Psoas muscle (tissue), 8 donors: ENCODE results near the gene MSMB. TPM values are rescaled to one million over a fixed set of nuclear protein-coding genes. Genes with fewer than 3 reads are reported as not detected.

ENCODE experiments used
- ATAC-seq, 4 donors: fragments of 200-7000 bp; cut with Tn5 transposase; one replicate each; pipeline ENCODE4 v1.9.1; 2020; ENCODE audit warnings: moderate library complexity in 3 of 4, mild to moderate bottlenecking in 2 of 4
- DNase-seq, 2 donors: peaks; one replicate each; pipeline ENCODE4 v3.0.0-alpha.2; 2020
- H3K27ac ChIP-seq: fragments of 200-600 bp; one replicate; pipeline ENCODE4 v1.8.0; 2022
- H3K27me3 ChIP-seq, 3 donors: fragments of 200-600 bp in 1 of 3; one replicate each; pipeline versions ENCODE4 v1.6.1 to v1.8.0; 2013 to 2022; ENCODE audit warnings: low read length in 2 of 3, mild to moderate bottlenecking in 2 of 3, moderate library complexity in 1 of 3; ENCODE audit not compliant: insufficient read depth in 3 of 3
- H3K36me3 ChIP-seq, 2 donors: fragments of 200-600 bp in 1 of 2; one replicate each; pipeline versions ENCODE4 v1.6.1 to v1.8.0; 2013 to 2022; ENCODE audit warnings: low read depth in 1 of 2, mild to moderate bottlenecking in 1 of 2, moderate library complexity in 1 of 2; ENCODE audit not compliant: insufficient read depth in 1 of 2
- H3K4me1 ChIP-seq: fragments of 200-600 bp; one replicate; pipeline ENCODE4 v1.8.0; 2022
- H3K4me3 ChIP-seq: fragments of 200-600 bp; one replicate; pipeline ENCODE4 v1.8.0; 2022; ENCODE audit warnings: mild to moderate bottlenecking
- H3K9me3 ChIP-seq: fragments of 200-600 bp; one replicate; pipeline ENCODE4 v1.8.0; 2022
- WGBS, 3 donors: extraction: QIAGEN DNeasy Blood & Tissue Kit; methylation state at CpG; one replicate each; pipeline versions ENCODE4 v1.1.6 to v1.1.7; 2013; 5-methylcytosine and 5-hydroxymethylcytosine counted together
- intact Hi-C, 2 donors: fragments of 100-400 bp; cut with DNase I; formaldehyde crosslinking; loops; one replicate each; pipeline versions ENCODE4 v1.11.0 to v1.14.2; 2022
- polyA plus RNA-seq, 3 donors: library from polyadenylated mRNA; stranded (reverse); fragments of 200-250 nt; gene quantifications; one replicate each; pipeline ENCODE4 v1.2.3, GENCODE V29; 2013
- total RNA-seq, 4 donors: library from RNA; stranded (reverse); fragmentation: NEBNext Ultra II Directional in 2 of 4; extraction: Animal tissue kit (Norgen Biotek cat#: 25700) in 2 of 4; gene quantifications; one replicate each; pipeline versions ENCODE4 v1.2.1 to v1.2.4, GENCODE V29; 2021 to 2023
- TF ChIP-seq, protein P1 (sequence below): fragments of 200-600 bp; IDR thresholded peaks from one replicate; pipeline ENCODE4 v1.8.0; 2022; ENCODE audit warnings: antibody characterized with exemption
- donor health status: healthy with polysubstance abuse.
- donor health status: DM: no; HTN: no; CAD: no; lungs with moderate emphysema.
- donor health status: Bipolar disorder and iron deficiency.
- donor health status: healthy.
- donor health status: DM: yes; HTN: yes; CAD: no.
- donor health status: DM: no; HTN: no; CAD: no.
- donor health status: DM: no; HTN: no; CAD: no.
- donor health status: DM: yes; HTN: yes; CAD: no.

The MSMB gene
- total and polyA plus RNA-seq, 7 donors = not detected

DNA sequence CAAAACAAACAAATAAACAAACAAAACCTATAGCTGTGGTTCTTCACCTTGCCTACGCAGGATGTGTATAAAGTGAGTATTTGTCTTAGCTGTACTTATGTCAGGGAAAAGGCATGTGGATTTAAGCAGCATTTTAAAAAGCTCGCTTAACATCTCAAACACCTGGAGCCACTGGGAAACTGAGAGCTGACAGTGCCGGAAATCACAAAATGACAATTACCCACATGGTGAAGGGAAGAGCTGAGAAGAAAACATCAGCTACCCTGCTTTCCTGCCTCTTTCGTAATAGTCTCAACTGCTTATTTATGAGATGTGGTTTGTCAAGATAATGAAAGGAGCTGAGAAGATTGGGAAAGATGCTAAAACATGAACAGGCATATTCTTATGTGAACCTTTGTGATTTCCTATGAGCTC lies 31.1 kb upstream of the MSMB start:
- TF ChIP-seq, protein P1, sequence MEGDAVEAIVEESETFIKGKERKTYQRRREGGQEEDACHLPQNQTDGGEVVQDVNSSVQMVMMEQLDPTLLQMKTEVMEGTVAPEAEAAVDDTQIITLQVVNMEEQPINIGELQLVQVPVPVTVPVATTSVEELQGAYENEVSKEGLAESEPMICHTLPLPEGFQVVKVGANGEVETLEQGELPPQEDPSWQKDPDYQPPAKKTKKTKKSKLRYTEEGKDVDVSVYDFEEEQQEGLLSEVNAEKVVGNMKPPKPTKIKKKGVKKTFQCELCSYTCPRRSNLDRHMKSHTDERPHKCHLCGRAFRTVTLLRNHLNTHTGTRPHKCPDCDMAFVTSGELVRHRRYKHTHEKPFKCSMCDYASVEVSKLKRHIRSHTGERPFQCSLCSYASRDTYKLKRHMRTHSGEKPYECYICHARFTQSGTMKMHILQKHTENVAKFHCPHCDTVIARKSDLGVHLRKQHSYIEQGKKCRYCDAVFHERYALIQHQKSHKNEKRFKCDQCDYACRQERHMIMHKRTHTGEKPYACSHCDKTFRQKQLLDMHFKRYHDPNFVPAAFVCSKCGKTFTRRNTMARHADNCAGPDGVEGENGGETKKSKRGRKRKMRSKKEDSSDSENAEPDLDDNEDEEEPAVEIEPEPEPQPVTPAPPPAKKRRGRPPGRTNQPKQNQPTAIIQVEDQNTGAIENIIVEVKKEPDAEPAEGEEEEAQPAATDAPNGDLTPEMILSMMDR = no peak
- H3K27ac ChIP-seq = no peak overlapping the region
- H3K9me3 ChIP-seq = no peaks in the 10 kb centered on the region
- peaks cover 0 to 1% (median 0%) of the 10 kb centered on the region in 3 donors for H3K27me3 ChIP-seq
- 78 to 89% (median 81%) methylated on average over 4 of the region's 4 CpGs for WGBS, 3 donors
- ATAC-seq (no peak), DNase-seq (no peak)
- no peak overlapping the region for H3K4me3 ChIP-seq
- H3K36me3 ChIP-seq = no peaks in the 10 kb centered on the region
- intact Hi-C loops = no loop called here
- H3K4me1 ChIP-seq = no peaks in the 10 kb centered on the region

DNA sequence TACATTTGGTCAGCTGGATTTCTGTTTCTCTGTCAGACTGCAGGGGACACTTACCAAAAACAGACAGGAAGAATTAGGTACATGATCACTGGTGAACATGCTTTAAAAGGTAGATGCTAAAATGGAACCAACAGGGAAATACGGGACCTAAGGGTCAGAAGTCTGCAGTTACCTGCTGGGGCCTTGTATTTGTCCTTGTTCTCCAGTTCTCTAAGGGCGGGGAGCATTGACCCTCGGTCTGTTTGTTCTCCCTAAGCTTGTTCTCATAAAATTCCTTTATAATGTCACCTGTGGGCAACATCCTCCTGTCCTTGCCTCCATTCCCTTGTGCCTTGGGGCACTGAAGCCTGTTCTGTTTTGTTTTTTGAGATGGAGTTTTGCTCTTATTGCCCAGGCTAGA lies 29.8 kb upstream of the MSMB start:
- no peak for DNase-seq
- no peaks in the 10 kb centered on the region for H3K36me3 ChIP-seq
- H3K9me3 ChIP-seq = no peaks in the 10 kb centered on the region
- intact Hi-C loops = no loop called here
- TF ChIP-seq, protein P1 = no peak
- H3K4me1 ChIP-seq = no peaks in the 10 kb centered on the region
- peaks cover 0 to 1% (median 0%) of the 10 kb centered on the region in 3 donors for H3K27me3 ChIP-seq
- 84 to 92% (median 84%) methylated on average over 3 of the region's 3 CpGs for WGBS, 3 donors
- ATAC-seq = no peak
- no peak overlapping the region for H3K4me3 ChIP-seq
- H3K27ac ChIP-seq = no peak overlapping the region

DNA sequence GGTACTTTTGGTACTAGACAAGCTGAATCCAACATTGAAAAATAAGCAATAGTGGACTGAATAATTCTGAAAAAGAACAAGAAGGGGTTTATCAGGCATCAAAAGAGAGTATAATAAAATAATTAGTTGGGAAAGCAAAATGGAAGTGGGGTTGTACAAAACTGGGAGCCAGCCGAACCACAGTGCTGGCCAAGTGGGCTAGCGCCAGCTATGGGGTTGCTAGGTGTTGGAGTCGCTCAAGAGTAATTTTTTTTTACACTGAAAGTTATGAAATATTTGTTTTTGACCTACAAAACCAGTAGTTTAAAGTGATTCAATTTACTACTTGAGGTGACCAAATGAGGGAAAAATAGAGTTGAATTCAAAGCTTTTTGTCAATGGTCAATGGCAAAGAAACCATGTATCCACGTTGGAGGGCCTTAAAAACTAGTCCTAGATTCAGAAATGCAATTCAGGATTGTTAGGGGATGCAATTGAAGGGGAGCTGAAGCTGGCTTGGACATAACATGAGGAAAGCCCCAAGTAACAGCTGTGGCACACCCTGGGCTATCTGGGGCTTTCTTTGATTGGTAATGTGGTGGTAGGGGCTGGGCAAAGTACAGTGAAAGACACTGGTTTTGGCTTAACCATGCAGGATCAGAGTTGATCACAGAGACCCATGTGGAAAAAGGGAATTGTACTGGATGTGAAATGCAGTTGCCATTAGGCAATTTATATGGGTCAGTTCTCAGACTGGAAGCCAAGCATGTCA lies 28.3 kb upstream of the MSMB start:
- Histone ChIP-seq H3K4me1 (no peaks in the 10 kb centered on the region), H3K9me3 (no peaks in the 10 kb centered on the region), H3K4me3 (no peak overlapping the region), H3K27me3 (peaks cover 0 to 1% (median 0%) of the 10 kb centered on the region in 3 donors), H3K36me3 (no peaks in the 10 kb centered on the region), H3K27ac (no peak overlapping the region)
- 57 to 76% (median 65%) methylated on average over 4 of the region's 4 CpGs for WGBS, 3 donors
- ATAC-seq (no peak), DNase-seq (no peak)
- TF ChIP-seq, protein P1 = no peak
- intact Hi-C loops = no loop called here

DNA sequence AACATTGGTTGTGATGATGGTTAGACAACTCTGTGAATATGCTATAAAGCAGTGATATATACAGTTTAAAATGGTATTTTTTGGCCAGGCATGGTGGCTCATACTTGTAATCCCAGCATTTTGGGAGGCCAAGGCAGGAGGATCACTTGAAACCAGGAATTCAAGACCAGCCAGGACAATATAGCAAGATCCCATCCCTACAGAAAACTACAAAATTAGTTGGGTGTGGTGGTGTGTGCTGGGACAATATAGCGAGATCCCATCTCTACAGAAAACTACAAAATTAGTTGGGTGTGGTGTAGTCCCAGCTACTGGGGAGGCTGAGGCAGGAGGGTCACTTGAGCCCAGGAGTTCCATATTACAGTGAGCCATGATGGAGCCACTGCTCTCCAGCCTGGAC lies 27.5 kb upstream of the MSMB start:
- WGBS, 3 donors = 88 to 100% (median 96%) methylated on average over 1 of the region's 1 CpG
- intact Hi-C loops = no loop called here

More for the DNA sequence above, 27.5 kb upstream of the MSMB start:
- DNase-seq = no peak
- no peaks in the 10 kb centered on the region for H3K9me3 ChIP-seq
- H3K27ac ChIP-seq = no peak overlapping the region
- no peaks in the 10 kb centered on the region for H3K27me3 ChIP-seq
- H3K4me3 ChIP-seq = no peak overlapping the region
- no peak for ATAC-seq
- no peaks in the 10 kb centered on the region for H3K36me3 ChIP-seq
- no peaks in the 10 kb centered on the region for H3K4me1 ChIP-seq
- TF ChIP-seq, protein P1 = no peak
